OCI-M1 (cell line): Measurements from ENCODE around the gene VPS52.

ENCODE experiments used
- DNase-seq: peaks from one replicate; lab custom pipeline; 2025; lab: John Stamatoyannopoulos, UW

Gene VPS52

DNA sequence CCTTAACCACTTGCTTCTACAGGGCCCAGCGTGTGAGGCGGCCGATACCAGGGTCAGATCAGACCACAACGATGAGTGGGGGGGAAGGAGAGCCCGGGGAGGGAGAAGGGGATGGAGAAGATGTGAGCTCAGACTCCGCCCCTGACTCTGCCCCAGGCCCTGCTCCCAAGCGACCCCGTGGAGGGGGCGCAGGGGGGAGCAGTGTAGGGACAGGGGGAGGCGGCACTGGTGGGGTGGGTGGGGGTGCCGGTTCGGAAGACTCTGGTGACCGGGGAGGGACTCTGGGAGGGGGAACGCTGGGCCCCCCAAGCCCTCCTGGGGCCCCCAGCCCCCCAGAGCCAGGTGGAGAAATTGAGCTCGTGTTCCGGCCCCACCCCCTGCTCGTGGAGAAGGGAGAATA lies 60.5 kb downstream of the VPS52 start:
- no peak for DNase-seq

DNA sequence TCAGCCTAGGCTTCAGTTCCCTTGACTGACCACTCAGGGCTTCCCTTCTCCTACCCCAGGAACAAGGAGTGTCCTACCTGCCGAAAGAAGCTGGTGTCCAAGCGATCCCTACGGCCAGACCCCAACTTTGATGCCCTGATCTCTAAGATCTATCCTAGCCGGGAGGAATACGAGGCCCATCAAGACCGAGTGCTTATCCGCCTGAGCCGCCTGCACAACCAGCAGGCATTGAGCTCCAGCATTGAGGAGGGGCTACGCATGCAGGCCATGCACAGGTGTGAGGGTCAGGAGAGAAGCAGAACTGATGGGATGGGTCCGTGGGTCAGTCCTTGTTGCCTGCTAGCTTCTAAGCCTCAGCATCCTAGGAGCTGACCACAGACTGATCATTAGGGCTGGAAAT lies 61.8 kb downstream of the VPS52 start:
- no peak for DNase-seq

GRCh38 chr6:33208091-33208967 lies 63.3 kb downstream of the VPS52 start, which contains the start of gene RING1:
RING1 (plus strand) TSS chr6:33208500; CDS start chr6:33208823, 323 bp downstream.
- peak; percentile 87 for DNase-seq

DNA sequence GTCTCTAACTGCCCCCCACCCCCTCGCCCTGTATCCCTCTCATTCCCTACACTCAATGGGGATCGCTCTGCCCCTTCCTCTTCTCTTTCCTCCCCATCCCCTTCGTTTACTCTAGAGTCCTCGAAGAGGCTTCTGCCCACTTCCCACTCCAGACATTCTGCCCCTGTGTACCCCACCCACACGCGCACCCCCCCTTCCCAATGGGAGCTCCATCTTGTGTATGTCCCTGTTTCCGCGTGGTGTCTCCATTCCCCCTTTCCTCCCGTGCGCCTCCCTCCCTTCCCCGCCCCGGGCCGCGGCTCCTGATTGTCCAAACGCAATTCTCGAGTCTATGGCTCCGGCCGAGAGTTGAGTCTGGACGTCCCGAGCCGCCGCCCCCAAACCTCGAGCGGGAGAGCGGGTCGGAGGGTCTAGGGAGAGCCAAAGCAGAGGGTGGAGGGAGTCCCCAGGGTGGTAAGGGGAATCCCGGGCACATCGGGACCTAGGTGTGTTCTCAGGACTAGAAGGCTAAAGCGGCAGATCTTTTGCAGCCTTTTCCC lies 64.1 kb downstream of the VPS52 start:
- DNase-seq, result peak; percentile 61

DNA sequence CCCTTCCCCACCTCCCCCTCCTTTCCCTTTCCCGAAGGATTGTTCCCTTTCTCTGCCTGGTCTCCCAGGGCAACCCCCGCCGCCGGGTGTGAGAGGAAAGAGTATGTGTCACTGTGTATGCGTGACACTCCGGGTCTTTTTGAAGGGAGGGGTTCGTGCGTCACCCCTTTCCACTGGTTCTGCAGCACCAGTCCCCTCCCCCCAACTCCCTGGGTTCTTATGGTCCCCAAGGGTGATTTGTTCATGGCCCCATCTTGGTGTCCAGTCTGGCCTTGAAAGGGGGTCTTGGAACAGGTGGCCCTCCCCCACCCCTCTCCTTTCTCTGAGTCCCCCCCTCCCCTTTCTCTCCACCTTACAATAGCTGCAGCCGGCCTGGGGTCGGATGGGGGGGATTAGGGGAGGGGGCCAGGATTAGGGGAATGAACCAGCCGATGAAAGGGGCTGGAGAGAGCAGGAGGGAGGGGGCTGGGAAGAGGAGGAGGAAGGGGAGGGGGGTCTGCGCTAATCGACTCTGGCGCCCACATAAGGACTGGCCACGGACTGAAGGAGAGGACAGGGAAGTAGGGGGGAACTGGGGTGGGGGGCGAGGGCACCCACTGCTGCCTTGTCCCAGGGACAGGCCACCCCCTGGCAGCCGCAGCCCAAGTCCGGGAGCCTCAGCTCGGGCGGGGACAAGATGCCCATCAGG lies 64.7 kb downstream of the VPS52 start:
- no peak for DNase-seq

DNA sequence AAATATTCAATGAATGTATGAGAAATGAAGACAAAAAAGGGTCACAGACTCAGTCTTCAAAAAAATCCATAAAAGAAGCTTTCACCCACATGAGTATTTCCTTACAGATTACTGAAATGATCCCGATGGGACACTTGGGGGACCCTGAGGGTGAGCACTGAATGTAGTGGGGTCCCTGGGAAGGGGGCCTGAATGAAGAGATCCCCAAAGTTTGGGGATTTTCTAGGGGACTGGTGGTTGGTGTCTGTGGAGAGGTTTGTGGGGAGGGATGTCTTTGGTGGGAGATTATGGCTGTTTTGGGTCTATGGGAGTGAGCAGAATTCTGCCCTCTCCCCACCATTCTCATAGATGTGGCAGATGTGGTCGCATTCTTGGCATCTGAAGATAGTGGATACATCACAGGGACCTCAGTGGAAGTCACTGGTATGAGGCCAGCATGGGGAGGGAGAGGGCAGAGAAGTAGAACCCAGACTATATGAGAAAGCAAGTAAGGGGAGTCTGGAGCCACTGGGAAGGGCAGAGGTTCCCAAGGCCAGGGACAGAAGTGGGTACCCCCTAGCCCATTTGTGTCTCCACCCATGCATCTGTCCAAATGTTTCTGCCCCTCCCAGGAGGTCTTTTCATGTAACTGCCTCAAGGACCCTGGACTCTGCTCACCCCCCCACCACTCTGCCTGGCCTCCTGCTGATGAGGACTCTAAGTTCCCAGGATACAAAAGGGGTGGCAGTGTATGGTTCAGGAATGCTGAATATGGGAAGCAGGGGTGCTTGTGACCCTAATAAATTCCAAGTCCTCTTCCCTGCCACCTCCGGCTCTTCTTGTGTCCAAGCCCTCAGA lies 65.4 kb downstream of the VPS52 start:
- no peak for DNase-seq

- DNase-seq, result no peak
These were observed 66.3 kb downstream of the VPS52 start for GRCh38 chr6:33205191-33206026.

- DNase-seq, result peak; percentile 97
These were observed 67.1 kb downstream of the VPS52 start, which contains the start of gene HSD17B8 for GRCh38 chr6:33204415-33205190. HSD17B8 (plus strand) TSS chr6:33204655; CDS start chr6:33204669, 14 bp downstream.

DNA sequence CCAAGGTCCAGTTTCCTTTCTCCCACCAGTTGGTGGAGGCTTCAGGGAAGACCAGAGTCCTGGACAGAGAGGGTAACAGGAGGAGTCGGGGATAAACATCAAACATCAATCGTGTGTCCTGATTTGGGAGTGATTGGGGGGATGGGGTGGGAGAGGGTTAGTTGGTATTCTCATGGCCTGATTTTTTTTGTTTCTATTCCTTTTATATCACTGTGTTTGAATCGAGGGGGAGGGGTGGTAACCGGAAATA lies 67.6 kb downstream of the VPS52 start:
- DNase-seq, result no peak

DNA sequence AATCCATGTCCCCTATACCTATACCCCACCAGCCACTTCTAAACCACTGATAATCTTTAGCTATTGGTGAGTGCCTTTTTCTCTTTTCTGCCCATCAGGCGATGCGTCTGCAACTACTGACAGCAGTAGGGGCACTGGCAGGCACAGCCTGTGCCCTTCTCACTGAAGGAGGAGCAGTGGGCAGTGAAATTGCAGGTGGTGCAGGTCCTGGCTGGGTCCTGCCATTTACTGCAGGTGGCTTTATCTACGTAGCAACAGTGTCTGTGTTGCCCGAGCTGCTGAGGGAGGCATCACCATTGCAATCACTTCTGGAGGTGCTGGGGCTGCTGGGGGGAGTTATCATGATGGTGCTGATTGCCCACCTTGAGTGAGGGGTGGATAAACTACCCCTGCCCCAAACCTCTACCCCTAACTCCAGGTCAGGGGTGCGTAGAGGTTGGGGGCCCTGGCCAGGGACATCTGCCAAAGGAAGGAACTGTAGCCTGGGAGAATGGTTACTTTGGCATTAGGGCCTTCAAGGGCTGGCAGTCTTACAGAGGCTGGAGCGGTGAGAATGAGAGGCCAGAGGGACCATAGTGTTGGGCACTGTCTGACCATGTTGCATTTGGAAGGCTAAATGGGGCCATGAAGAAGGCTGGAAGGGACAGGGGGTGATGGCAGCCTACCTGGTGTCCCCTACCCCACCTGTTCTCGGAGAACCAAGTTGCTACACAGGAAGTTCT lies 68.1 kb downstream of the VPS52 start:
- no peak for DNase-seq

DNA sequence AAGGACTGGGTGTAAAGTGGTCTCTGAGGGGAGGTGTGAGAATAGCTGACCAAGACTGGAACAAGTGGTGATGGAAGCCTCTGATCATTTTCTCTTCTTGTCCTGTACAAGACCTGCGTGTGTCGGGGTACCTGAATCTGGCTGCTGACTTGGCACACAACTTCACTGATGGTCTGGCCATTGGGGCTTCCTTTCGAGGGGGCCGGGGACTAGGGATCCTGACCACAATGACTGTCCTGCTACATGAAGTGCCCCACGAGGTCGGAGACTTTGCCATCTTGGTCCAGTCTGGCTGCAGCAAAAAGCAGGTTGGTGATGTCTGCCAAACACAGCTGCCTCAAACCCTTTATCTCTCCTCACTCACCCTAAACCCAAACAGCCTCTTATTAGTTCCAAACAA lies 68.9 kb downstream of the VPS52 start:
- no peak for DNase-seq

DNA sequence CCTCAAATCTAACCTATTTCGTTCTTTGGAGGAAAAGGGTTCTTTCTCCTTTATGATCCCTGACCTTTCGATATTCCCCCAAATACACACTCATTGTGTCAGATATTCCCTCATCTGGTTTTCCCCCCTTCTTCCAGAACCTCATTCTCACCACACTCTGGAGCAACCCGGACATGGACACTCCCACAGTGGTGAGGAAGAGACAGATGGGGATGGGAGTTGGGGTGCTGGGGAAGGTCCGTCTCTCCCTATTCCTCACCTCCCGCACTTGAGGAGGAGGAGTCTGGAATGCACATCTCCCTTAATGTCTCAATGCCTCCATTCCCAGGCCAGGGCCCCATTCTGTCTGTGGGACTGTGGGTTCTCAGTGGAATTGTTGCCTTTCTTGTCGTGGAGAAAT lies 69.7 kb downstream of the VPS52 start:
- DNase-seq, result no peak

GRCh38 chr6:33201147-33201545 lies 70.5 kb downstream of the VPS52 start:
- peak; percentile 78 for DNase-seq
